OCI-LY3 (cell line): ENCODE measurements around the gene IMPDH2.

ENCODE experiments used
- H2AFZ ChIP-seq: fragments of 200-600, 300-600 bp; shearing (Covaris generic); 2 replicates; pipeline ENCODE4 v1.6.0; 2014; ENCODE audit warnings: antibody characterized with exemption, low read depth, low read length
- H3K27ac ChIP-seq: fragments of 200-600, 300-600 bp; sonication (generic); 2 replicates; pipeline ENCODE4 v1.5.1; 2014; ENCODE audit warnings: mild to moderate bottlenecking, low read length, moderate library complexity, mixed read lengths
- H3K27me3 ChIP-seq: fragments of 200-600, 300-600 bp; sonication (generic); 2 replicates; pipeline ENCODE4 v1.6.1; 2014; ENCODE audit warnings: low read depth, low read length, mixed read lengths
- H3K36me3 ChIP-seq: fragments of 200-600, 300-600 bp; sonication (generic); replicated peaks from 2 replicates; pipeline ENCODE3; 2014; ENCODE audit warnings: low read depth, low read length, mixed read lengths
- H3K4me1 ChIP-seq: fragments of 300-600, 200-600 bp; sonication (generic); 2 replicates; pipeline ENCODE4 v1.6.1; 2014; ENCODE audit warnings: low read length, mixed read lengths
- H3K4me2 ChIP-seq: fragments of 200-600, 300-600 bp; sonication (generic); 2 replicates; pipeline ENCODE4 v1.6.1; 2014; ENCODE audit warnings: low read length, mixed read lengths
- H3K4me3 ChIP-seq: fragments of 300-600, 200-600 bp; sonication (generic); 2 replicates; pipeline ENCODE4 v1.5.1; 2014; ENCODE audit warnings: antibody characterized with exemption, mild to moderate bottlenecking, low read length, moderate library complexity
- H3K79me2 ChIP-seq: fragments of 300-600, 200-600 bp; shearing (Covaris generic); 2 replicates; pipeline ENCODE4 v1.6.1; 2014; ENCODE audit warnings: mild to moderate bottlenecking, low read length, mixed read lengths
- H3K9ac ChIP-seq: fragments of 300-600, 200-600 bp; shearing (Covaris generic); 2 replicates; pipeline ENCODE4 v1.6.0; 2014; ENCODE audit warnings: mild to moderate bottlenecking, low read length, moderate library complexity
- H3K9me3 ChIP-seq: fragments of 200-600, 300-600 bp; shearing (Covaris generic); 2 replicates; pipeline ENCODE4 v1.6.1; 2014; ENCODE audit warnings: low read length, mixed read lengths; ENCODE audit not compliant: insufficient read depth
- H4K20me1 ChIP-seq: fragments of 200-600, 300-600 bp; sonication (generic); 2 replicates; pipeline ENCODE4 v1.6.1; 2016; ENCODE audit warnings: low read length, mixed read lengths; ENCODE audit not compliant: insufficient read depth
- CTCF ChIP-seq: fragments of 200-600, 300-600 bp; sonication (generic); IDR thresholded peaks from 2 replicates; pipeline ENCODE4 v1.5.1; 2014; ENCODE audit warnings: antibody characterized with exemption, low read length, low read depth
- EZH2phosphoT487 ChIP-seq: fragments of 200-600 bp; shearing (Covaris generic); IDR thresholded peaks from 2 replicates; pipeline ENCODE4 v1.6.1; 2018; ENCODE audit warnings: antibody characterized with exemption, mixed run types, low read depth

IMPDH2 gene

GRCh38 chr3:48989796-48990635 lies 39.2 kb downstream of the IMPDH2 start, which contains the start of gene P4HTM:
Gene P4HTM, plus strand, starts transcription at chr3:48990241. Its CDS starts 16 bp downstream, at chr3:48990257.
- peak; percentile 50 for TF ChIP-seq CTCF
- no peak for TF ChIP-seq EZH2phosphoT487
- peak within 1 kb of the TSS; percentile 64 for H2AFZ ChIP-seq
- no peaks in the 10 kb centered on the region for H3K9me3 ChIP-seq
- H3K4me1 ChIP-seq, result peaks cover 15% of the 10 kb centered on the region
- H3K4me3 ChIP-seq, result peak within 1 kb of the TSS; percentile 81
- peak within 1 kb of the TSS; percentile 95 for H3K4me2 ChIP-seq
- peak within 1 kb of the TSS; percentile 57 for H3K27ac ChIP-seq
- peak within 1 kb of the TSS; percentile 86 for H3K9ac ChIP-seq
- H3K79me2 ChIP-seq, result peaks cover 36% of the 10 kb centered on the region
- H3K36me3 ChIP-seq, result peaks cover 12% of the 10 kb centered on the region
- no peaks in the 10 kb centered on the region for H3K27me3 ChIP-seq
- no peaks in the 10 kb centered on the region for H4K20me1 ChIP-seq

DNA sequence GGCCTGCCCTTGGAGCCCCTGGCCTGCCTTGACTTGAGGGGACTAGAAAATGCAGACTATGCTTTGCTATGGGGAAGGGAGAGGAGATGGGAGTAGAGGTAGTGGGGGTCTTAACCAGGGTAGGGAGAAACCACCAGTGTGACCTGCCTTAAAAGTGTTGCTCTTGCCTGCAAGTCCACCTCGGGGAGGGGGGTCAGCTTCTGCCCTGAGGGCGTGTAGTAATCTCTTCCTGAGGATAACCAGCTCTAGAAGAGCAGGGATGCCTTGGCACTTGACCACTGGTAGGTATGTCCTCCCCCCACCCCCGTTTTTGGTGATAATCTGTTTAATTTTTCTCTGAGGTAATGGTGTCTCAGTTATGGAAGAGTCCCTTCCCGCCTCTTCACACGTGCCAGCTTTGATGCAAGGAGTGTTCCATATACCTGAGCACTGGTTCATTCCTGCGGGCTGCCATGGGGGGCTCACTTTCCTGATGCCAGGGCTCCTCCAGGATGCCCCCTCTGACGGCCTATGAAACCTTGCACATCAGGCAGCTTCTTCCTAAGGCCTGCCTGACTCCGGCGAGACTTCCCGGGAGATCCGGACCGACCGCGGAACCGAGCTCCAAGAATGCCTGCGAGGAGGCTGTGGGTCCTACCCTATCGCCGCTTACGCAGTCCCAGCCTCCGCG lies 39.9 kb downstream of the IMPDH2 start:
- Histone ChIP-seq H4K20me1 (no peaks in the 10 kb centered on the region), H2AFZ (peak overlapping the region; percentile 59; the same call in 1 of the 2 replicates), H3K79me2 (peaks cover 36% of the 10 kb centered on the region), H3K4me3 (peak overlapping the region; percentile 81), H3K4me1 (peaks cover 15% of the 10 kb centered on the region), H3K9me3 (no peaks in the 10 kb centered on the region), H3K9ac (peak overlapping the region; percentile 86), H3K36me3 (peaks cover 18% of the 10 kb centered on the region), H3K4me2 (peak overlapping the region; percentile 95), H3K27me3 (no peaks in the 10 kb centered on the region), H3K27ac (peak overlapping the region; percentile 57)
- no peak for TF ChIP-seq CTCF
- no peak for TF ChIP-seq EZH2phosphoT487

DNA sequence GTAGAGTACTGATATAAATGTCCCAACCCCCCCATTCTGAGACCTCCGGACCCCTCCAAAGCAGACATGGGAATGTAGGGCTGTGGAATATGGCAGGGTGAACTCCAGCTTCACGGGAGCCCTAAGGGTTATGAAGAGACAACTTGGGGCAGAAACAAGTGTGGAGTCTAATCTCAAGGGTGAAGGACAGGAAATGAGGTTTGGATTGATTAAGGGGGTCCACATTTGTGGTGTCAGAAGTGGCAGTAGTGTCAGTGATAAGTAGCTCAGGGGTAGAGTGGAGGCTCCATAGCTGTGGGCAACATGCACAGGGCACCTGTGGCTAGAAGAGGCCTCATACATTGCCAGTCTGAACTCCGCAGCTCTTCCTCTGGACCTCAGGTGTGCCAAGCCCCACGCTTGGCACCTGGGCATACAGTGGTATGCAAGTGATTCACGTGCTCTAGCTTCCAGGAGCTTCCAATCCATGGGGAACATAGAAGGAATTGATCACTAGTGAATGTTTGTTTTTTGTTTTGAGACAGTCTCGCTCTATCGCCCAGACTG lies 43.3 kb downstream of the IMPDH2 start:
- H3K9ac ChIP-seq, result no peak overlapping the region
- no peak for TF ChIP-seq EZH2phosphoT487
- TF ChIP-seq CTCF, result no peak
- H4K20me1 ChIP-seq, result no peaks in the 10 kb centered on the region; the same call in 1 of the 2 replicates
- peaks cover 7% of the 10 kb centered on the region for H3K4me1 ChIP-seq
- H3K79me2 ChIP-seq, result peaks cover 22% of the 10 kb centered on the region
- no peak overlapping the region for H3K4me2 ChIP-seq
- peaks cover 39% of the 10 kb centered on the region for H3K36me3 ChIP-seq
- H3K27me3 ChIP-seq, result no peaks in the 10 kb centered on the region
- no peaks in the 10 kb centered on the region for H3K9me3 ChIP-seq
- no peak overlapping the region for H3K4me3 ChIP-seq
- H3K27ac ChIP-seq, result no peak overlapping the region
- no peak overlapping the region for H2AFZ ChIP-seq

GRCh38 chr3:48984663-48985062 lies 44.5 kb downstream of the IMPDH2 start:
- peaks cover 7% of the 10 kb centered on the region for H3K4me1 ChIP-seq
- no peak overlapping the region for H3K4me2 ChIP-seq

More at GRCh38 chr3:48984663-48985062, 44.5 kb downstream of the IMPDH2 start:
- H3K36me3 ChIP-seq, result peaks cover 47% of the 10 kb centered on the region
- H3K4me3 ChIP-seq, result no peak overlapping the region
- no peaks in the 10 kb centered on the region for H3K9me3 ChIP-seq
- H2AFZ ChIP-seq, result no peak overlapping the region
- no peak overlapping the region for H3K27ac ChIP-seq
- H3K27me3 ChIP-seq, result no peaks in the 10 kb centered on the region
- no peak overlapping the region for H3K9ac ChIP-seq
- peaks cover 9% of the 10 kb centered on the region for H3K79me2 ChIP-seq
- TF ChIP-seq CTCF, result no peak
- TF ChIP-seq EZH2phosphoT487, result no peak
- no peaks in the 10 kb centered on the region; the same call in 1 of the 2 replicates for H4K20me1 ChIP-seq
